Measurements from ENCODE around the gene SP6.

GRCh38 chr17:47821031-47821423 is 29.9 kb downstream of the SP6 start:
- TF ChIP-seq RARB (CRISPR knock-in tag; IDR thresholded peaks at IDR 0.05) = no peak
- no peak for TF ChIP-seq GLIS3 (CRISPR knock-in tag; IDR thresholded peaks at IDR 0.05)
- TF ChIP-seq PPARA (CRISPR knock-in tag; IDR thresholded peaks at IDR 0.05; ENCODE audit: borderline replicate concordance) = no peak
- TF ChIP-seq PATZ1 (CRISPR knock-in tag; IDR thresholded peaks at IDR 0.05; ENCODE audit: borderline replicate concordance) = no peak
- no peak for TF ChIP-seq ZFP3 (CRISPR knock-in tag; IDR thresholded peaks at IDR 0.05)
- no peak for TF ChIP-seq TCF4 (CRISPR knock-in tag; IDR thresholded peaks at IDR 0.05; ENCODE audit: borderline replicate concordance)
